Body of pancreas (tissue), 4 donors: ENCODE data around the gene ZNF346.

Experiments used
- CTCF ChIP-seq, 7 experiments: fragments of 450-650 bp in 4 of 7; fragments of 200-600 bp in 3 of 7; sonication (generic) in 3 of 7; IDR thresholded peaks; one replicate each; pipeline ENCODE4 v1.5.1; 2016 to 2019; ENCODE audit warnings: antibody characterized with exemption in 7 of 7
- POLR2A ChIP-seq, 3 donors: fragments of 450-650 bp; IDR thresholded peaks; one replicate each; pipeline ENCODE4 v1.6.1; 2016; ENCODE audit warnings: antibody characterized with exemption in 3 of 3, mild to moderate bottlenecking in 2 of 3

- TF ChIP-seq POLR2A (IDR thresholded peaks at IDR 0.05) (no peak), CTCF (IDR thresholded peaks at IDR 0.05) (no peak)
Observed at GRCh38 chr5:177093082-177093712, 70.7 kb downstream of the ZNF346 start.
